ENCODE measurements around the gene PLXNA4.
A peak's percentile ranks its signal among the peaks of the same experiment; 100 is the strongest.

- peak in 6 of 12 donors; percentile 23 to 40 (median 25) for TF ChIP-seq CTCF (IDR thresholded peaks at IDR 0.05)
- no peak for TF ChIP-seq POLR2A (IDR thresholded peaks at IDR 0.05)
These were observed 770 bp downstream of the PLXNA4 start for GRCh38 chr7:132575419-132575981.
